Bone marrow (tissue), 2 donors: Measurements from ENCODE around the gene LMAN1L.

Source experiments
- DNase-seq, 2 donors: peaks; one replicate each; lab custom pipeline; 2025; lab: John Stamatoyannopoulos, UW

LMAN1L gene

GRCh38 chr15:74794248-74794969 is 18.2 kb upstream of the LMAN1L start:
- no peak for DNase-seq

GRCh38 chr15:74794970-74795349 is 17.7 kb upstream of the LMAN1L start:
- no peak for DNase-seq

- no peak for DNase-seq
Measured at GRCh38 chr15:74795966-74796625, 16.5 kb upstream of the LMAN1L start.

GRCh38 chr15:74798388-74799254 is 14.0 kb upstream of the LMAN1L start:
- DNase-seq, result no peak

GRCh38 chr15:74799255-74799855 is 13.3 kb upstream of the LMAN1L start:
- DNase-seq, result no peak

- DNase-seq, result peak; percentile 78 to 82
Measured at GRCh38 chr15:74799856-74800558, 12.6 kb upstream of the LMAN1L start.

GRCh38 chr15:74800559-74801094 is 12.0 kb upstream of the LMAN1L start:
- DNase-seq, result no peak

- no peak for DNase-seq
Measured at GRCh38 chr15:74801311-74801997, 11.2 kb upstream of the LMAN1L start.

- no peak for DNase-seq
Measured at GRCh38 chr15:74802290-74802689, 10.3 kb upstream of the LMAN1L start.

- DNase-seq, result no peak
Measured at GRCh38 chr15:74802862-74803447, 9.7 kb upstream of the LMAN1L start.

GRCh38 chr15:74804935-74805334 is 7.7 kb upstream of the LMAN1L start:
- DNase-seq, result no peak

- no peak for DNase-seq
Measured at GRCh38 chr15:74807282-74807681, 5.4 kb upstream of the LMAN1L start.

GRCh38 chr15:74808078-74808839 is 4.4 kb upstream of the LMAN1L start:
- no peak for DNase-seq

GRCh38 chr15:74808840-74809229 is 3.8 kb upstream of the LMAN1L start:
- DNase-seq, result no peak

GRCh38 chr15:74809242-74809641 is 3.4 kb upstream of the LMAN1L start:
- DNase-seq, result no peak

- no peak for DNase-seq
Measured at GRCh38 chr15:74809956-74810355, 2.7 kb upstream of the LMAN1L start.

GRCh38 chr15:74815121-74815934 is 2.7 kb downstream of the LMAN1L start:
- no peak for DNase-seq

- no peak for DNase-seq
Measured at GRCh38 chr15:74815961-74816360, 3.3 kb downstream of the LMAN1L start.
